SW 1271 (cell line): Measurements from ENCODE around the gene LRRC55.

Experiments used
- DNase-seq, 2 experiments: peaks; one replicate each; lab custom pipeline; 2025; lab: John Stamatoyannopoulos, UW

The LRRC55 gene

DNA sequence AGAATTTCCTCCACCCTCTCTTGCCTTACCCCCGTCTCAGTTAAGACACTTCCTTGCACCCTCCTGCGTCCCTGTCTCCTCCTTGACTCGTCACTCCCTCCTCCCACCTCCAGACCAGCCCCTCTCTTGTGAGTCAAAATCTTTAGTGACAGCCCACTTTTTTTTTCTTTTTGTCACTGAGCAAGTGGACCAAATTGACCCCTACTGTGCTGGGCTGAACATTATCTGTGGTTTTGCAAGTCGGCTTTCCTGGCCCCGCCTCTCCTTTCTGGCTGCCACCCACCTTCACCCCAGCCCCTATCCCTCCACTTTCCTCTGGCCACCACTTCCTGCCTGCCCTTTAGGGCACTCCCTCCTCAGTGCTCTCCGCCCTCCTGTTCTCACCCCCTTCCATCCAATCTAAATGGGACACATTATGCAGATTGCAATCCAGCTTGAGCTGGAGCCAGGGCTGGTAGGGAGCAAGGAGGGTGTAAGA lies 55.5 kb downstream of the LRRC55 start, which contains the start of gene APLNR:
Gene APLNR, minus strand, starts transcription at position 47 of the 478 bp plus-strand sequence. CDS start 246 bp downstream, outside the sequence.
- no peak for DNase-seq

- no peak for DNase-seq
Observed at GRCh38 chr11:57239348-57239747, 57.6 kb downstream of the LRRC55 start.

- no peak for DNase-seq
Observed at GRCh38 chr11:57240007-57240406, 58.3 kb downstream of the LRRC55 start.

- DNase-seq, result no peak
Observed at GRCh38 chr11:57240757-57241156, 59.0 kb downstream of the LRRC55 start.
